ENCODE data around the gene CDC37. TPM values are rescaled to one million over a fixed set of nuclear protein-coding genes. Genes with fewer than 3 reads are reported as not detected.

The CDC37 gene
- total and polyA plus RNA-seq, 4 donors, result 110 to 294 (median 189) TPM

DNA sequence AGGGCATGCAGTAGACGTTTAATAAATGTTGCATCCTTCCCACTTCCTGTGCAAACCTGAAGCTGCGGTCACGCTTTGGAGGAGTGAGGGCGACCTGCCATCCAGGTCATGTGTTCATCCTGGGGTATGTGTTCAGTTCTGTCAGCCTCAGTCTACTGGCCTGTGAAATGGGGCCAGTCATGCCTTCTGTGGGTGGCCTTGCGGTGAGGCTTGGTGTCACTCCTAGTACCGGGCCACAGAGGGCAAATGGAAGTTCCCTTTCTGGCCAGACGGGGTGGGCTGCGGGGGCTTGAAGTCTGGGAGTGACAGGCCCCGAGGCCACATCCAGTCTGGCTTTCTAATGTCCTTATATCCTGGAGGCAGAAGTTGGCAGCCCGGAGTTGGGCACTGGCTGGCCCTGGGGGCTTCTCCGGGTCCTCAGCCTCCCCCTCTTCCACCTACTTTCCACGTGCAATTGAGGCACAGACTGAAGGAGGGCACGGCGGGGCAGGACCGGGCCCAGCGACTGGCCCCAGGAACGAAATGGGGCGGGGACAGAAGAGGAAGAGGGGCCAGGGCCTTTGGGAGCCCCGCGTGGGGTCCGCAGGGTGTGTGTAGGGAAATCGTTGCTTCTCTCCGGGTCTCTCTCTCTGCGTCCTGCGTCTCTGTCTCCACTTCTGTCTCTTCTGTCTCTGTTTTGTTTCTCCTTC, 28.1 kb upstream of the CDC37 start:
- Histone ChIP-seq H3K9ac (ENCODE audit: insufficient read depth in 1 of 2, low read length in 2 of 2) (peak overlapping the region in 1 of 2 donors; percentile 32), H3K4me1 (ENCODE audit: control insufficient read depth in 5 of 5, insufficient read depth in 5 of 5, low read length in 5 of 5) (peaks cover 0 to 18% (median 3%) of the 10 kb centered on the region in 5 donors), H3K27ac (ENCODE audit: low read depth in 1 of 2, low read length in 1 of 2) (peak overlapping the region in 1 of 2 donors; percentile 81), H3K27me3 (ENCODE audit: control insufficient read depth in 3 of 3, insufficient read depth in 3 of 3, low read length in 2 of 3) (peaks cover 0 to 31% (median 4%) of the 10 kb centered on the region in 3 donors), H3K9me3 (ENCODE audit: control insufficient read depth in 4 of 4, insufficient read depth in 3 of 4, low read length in 3 of 4) (no peaks in the 10 kb centered on the region), H3K4me3 (peak overlapping the region; percentile 78), H3K36me3 (ENCODE audit: control insufficient read depth in 4 of 4, insufficient read depth in 4 of 4, low read length in 4 of 4) (no peaks in the 10 kb centered on the region)
- 7 to 10% methylated on average over 20 to 25 of the region's 25 CpGs for WGBS, 2 donors
- no peak for DNase-seq
- TF ChIP-seq CTCF (IDR thresholded peaks at IDR 0.05; ENCODE audit: control extremely low read depth, extremely low read depth), result no peak
- ATAC-seq (ENCODE audit: insufficient read depth, low FRiP score), result no peak

DNA sequence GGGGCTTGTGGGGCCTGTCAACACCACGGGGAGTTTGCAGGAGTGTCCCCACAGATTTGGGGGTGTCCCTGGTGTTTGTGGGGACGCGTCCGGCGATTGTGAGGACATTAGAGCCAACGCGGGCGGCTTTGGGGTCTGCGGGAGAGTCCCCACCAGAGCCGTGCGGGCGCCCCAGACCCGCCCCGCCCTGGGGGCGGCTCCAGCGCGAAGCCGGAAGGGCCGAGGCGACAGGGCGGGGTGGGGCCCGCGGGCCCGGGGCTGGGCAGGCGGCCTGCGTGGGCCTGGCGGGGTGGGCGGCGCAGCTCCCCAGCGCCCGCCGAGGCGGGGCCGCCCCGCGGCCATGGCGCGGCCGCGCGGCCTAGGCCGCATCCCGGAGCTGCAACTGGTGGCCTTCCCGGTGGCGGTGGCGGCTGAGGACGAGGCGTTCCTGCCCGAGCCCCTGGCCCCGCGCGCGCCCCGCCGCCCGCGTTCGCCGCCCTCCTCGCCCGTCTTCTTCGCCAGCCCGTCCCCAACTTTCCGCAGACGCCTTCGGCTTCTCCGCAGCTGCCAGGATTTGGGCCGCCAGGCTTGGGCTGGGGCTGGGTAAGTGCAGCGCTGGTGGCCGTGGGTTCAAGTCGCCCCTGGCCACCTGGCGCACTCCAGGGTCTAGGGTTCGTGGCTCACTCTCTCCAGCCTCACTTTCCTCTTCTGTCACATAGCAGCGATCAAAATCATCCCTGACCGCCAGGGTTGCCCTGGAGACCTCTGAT, 27.3 kb upstream of the CDC37 start:
- DNase-seq (peak; percentile 53 to 81 (median 56)), ATAC-seq (ENCODE audit: insufficient read depth, low FRiP score) (peak; percentile 75)
- Histone ChIP-seq H3K27ac (ENCODE audit: low read depth in 1 of 2, low read length in 1 of 2) (peak overlapping the region in 1 of 2 donors; percentile 81), H3K4me1 (ENCODE audit: control insufficient read depth in 5 of 5, insufficient read depth in 5 of 5, low read length in 5 of 5) (peaks cover 0 to 18% (median 3%) of the 10 kb centered on the region in 5 donors), H3K27me3 (ENCODE audit: control insufficient read depth in 3 of 3, insufficient read depth in 3 of 3, low read length in 2 of 3) (peaks cover 0 to 36% (median 9%) of the 10 kb centered on the region in 3 donors), H3K4me3 (peak overlapping the region; percentile 78), H3K9me3 (ENCODE audit: control insufficient read depth in 4 of 4, insufficient read depth in 3 of 4, low read length in 3 of 4) (no peaks in the 10 kb centered on the region), H3K9ac (ENCODE audit: insufficient read depth in 1 of 2, low read length in 2 of 2) (peak overlapping the region in 1 of 2 donors; percentile 32), H3K36me3 (ENCODE audit: control insufficient read depth in 4 of 4, insufficient read depth in 4 of 4, low read length in 4 of 4) (no peaks in the 10 kb centered on the region)
- no peak for TF ChIP-seq CTCF (IDR thresholded peaks at IDR 0.05; ENCODE audit: control extremely low read depth, extremely low read depth)
- 2 to 6% methylated on average over 46 to 75 of the region's 75 CpGs for WGBS, 2 donors

GRCh38 chr19:10428996-10429381, 25.6 kb upstream of the CDC37 start:
- peaks cover 0 to 18% (median 3%) of the 10 kb centered on the region in 5 donors for H3K4me1 ChIP-seq (ENCODE audit: control insufficient read depth in 5 of 5, insufficient read depth in 5 of 5, low read length in 5 of 5)
- no peak overlapping the region for H3K9ac ChIP-seq (ENCODE audit: insufficient read depth in 1 of 2, low read length in 2 of 2)
- no peak overlapping the region for H3K27ac ChIP-seq (ENCODE audit: low read depth in 1 of 2, low read length in 1 of 2)
- peaks cover 0 to 46% (median 16%) of the 10 kb centered on the region in 3 donors for H3K27me3 ChIP-seq (ENCODE audit: control insufficient read depth in 3 of 3, insufficient read depth in 3 of 3, low read length in 2 of 3)
- H3K4me3 ChIP-seq, result no peak overlapping the region
- H3K9me3 ChIP-seq (ENCODE audit: control insufficient read depth in 4 of 4, insufficient read depth in 3 of 4, low read length in 3 of 4), result peaks cover 0 to 2% (median 0%) of the 10 kb centered on the region in 4 donors
- no peak for TF ChIP-seq CTCF (IDR thresholded peaks at IDR 0.05; ENCODE audit: control extremely low read depth, extremely low read depth)
- ATAC-seq (ENCODE audit: insufficient read depth, low FRiP score), result no peak
- WGBS, 2 donors, result 65 to 71% methylated on average over 5 of the region's 5 CpGs
- no peak for DNase-seq
- H3K36me3 ChIP-seq (ENCODE audit: control insufficient read depth in 4 of 4, insufficient read depth in 4 of 4, low read length in 4 of 4), result no peaks in the 10 kb centered on the region
